ENCODE data around the gene TNFRSF18.

Gene TNFRSF18

DNA sequence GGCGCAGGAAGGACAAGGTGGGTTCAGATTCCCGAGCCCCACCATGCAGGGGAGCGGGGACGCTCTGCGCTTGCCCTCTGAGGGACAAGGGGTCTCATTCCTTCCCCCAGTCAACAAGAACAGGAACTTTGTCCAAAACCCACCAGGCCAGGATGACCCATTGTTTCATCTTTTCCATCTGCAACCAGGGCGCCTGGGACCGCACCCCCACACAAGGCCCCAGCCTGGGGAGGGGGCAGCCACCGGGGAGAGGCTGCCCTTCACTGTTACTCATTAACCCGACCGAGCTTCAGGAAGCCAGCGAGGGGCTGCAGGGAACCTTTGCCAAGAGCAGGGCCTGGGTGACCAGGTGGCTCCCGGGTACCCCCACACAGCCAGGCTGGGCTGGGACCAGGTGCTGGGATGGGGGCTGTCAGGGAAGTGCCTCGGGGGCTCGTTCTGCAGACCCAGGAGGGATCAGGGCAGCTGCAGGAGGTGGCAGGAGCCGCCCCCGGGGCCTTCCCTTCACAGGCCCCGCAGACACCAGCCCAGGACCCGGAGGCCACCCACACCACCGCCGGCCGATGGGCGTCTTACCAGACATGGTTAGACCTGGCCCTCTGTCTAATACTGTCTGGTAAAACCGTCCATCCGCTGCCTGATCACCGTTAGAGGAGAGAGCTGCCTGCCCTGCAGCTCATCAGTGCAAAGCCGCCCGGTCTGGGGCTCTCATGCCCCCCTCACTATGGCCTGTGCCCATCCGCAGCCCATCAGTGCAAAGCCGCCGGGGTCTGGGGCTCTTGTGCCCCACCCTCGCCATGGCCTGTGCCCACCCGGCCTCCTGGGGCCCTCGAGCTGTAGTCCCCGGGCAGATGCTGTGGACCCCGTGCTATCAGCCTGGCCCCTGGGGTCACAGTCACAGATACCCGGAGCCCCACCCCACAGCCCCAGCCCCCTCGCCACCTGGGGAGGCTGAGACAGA, 37.7 kb downstream of the TNFRSF18 start:
- FAIRE-seq, result no peak
- no peak for TF ChIP-seq TAF1 (IDR thresholded peaks at IDR 0.05; ENCODE audit: borderline replicate concordance, low read depth, low read length)
- no peak for TF ChIP-seq POLR2AphosphoS5 (IDR thresholded peaks at IDR 0.05; ENCODE audit: low read depth, low read length)
- TF ChIP-seq POLR2A (IDR thresholded peaks at IDR 0.05; ENCODE audit: low read depth, low read length), result no peak
- DNase-seq (ENCODE audit: insufficient read length), result no peak

GRCh38 chr1:1167841-1168450, 38.4 kb downstream of the TNFRSF18 start:
- FAIRE-seq, result no peak
- TF ChIP-seq POLR2A (IDR thresholded peaks at IDR 0.05; ENCODE audit: low read depth, low read length), result no peak
- no peak for TF ChIP-seq TAF1 (IDR thresholded peaks at IDR 0.05; ENCODE audit: borderline replicate concordance, low read depth, low read length)
- no peak for TF ChIP-seq POLR2AphosphoS5 (IDR thresholded peaks at IDR 0.05; ENCODE audit: low read depth, low read length)
- no peak for DNase-seq (ENCODE audit: insufficient read length)

DNA sequence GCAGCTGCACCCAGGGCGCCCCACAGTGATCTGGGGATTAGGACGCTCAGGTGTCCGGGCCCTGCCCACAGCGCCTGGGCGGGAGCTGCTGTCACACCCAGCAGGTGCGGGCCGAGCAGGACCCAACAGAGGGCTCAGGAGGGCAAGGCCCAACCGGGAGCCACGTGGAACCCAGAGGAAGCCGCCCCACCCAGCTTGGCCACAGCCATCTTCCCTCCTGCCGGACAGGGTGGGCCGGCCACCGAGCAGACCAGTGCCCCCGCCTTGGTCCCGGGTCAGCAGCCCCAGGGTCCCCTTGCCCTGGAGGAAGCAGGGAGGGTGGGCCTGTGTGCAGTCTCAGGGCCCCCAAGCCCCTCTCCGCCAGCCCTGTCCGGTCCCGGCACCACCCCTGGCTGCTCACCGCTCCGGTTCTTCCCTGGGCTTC, 39.0 kb downstream of the TNFRSF18 start:
- no peak for TF ChIP-seq TAF1 (IDR thresholded peaks at IDR 0.05; ENCODE audit: borderline replicate concordance, low read depth, low read length)
- FAIRE-seq, result no peak
- DNase-seq (ENCODE audit: insufficient read length), result no peak

- FAIRE-seq, result no peak
- TF ChIP-seq POLR2A (IDR thresholded peaks at IDR 0.05; ENCODE audit: low read depth, low read length), result no peak
- TF ChIP-seq TAF1 (IDR thresholded peaks at IDR 0.05; ENCODE audit: borderline replicate concordance, low read depth, low read length), result no peak
- no peak for TF ChIP-seq POLR2AphosphoS5 (IDR thresholded peaks at IDR 0.05; ENCODE audit: low read depth, low read length)
- no peak for DNase-seq (ENCODE audit: insufficient read length)
Observed at GRCh38 chr1:1166642-1167397, 39.6 kb downstream of the TNFRSF18 start.

GRCh38 chr1:1165900-1166421, 40.4 kb downstream of the TNFRSF18 start:
- FAIRE-seq (no peak), DNase-seq (ENCODE audit: insufficient read length) (no peak)
- TF ChIP-seq POLR2A (IDR thresholded peaks at IDR 0.05; ENCODE audit: low read depth, low read length), result no peak
- no peak for TF ChIP-seq TAF1 (IDR thresholded peaks at IDR 0.05; ENCODE audit: borderline replicate concordance, low read depth, low read length)
- TF ChIP-seq POLR2AphosphoS5 (IDR thresholded peaks at IDR 0.05; ENCODE audit: low read depth, low read length), result no peak

DNA sequence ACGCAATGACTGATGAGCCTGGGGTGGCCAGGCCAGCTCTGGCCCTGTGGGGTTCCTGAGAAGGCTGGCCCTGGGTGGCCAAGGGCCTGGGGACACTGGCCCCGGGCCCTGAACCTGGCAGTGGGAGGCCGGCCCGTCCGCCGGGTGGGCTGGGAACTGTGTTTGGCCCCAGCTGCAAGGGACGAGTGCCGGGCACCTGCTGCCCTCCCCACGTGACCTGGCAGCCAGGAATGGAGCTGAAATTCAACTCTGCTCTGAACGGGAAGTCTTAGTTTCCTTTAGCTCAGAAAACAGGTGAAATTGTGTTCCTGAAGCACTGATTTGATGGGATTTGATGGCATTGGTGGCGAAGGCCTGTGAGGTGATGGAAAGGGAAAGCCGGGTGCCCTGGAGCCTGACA, 40.9 kb downstream of the TNFRSF18 start:
- DNase-seq (ENCODE audit: insufficient read length) (no peak), FAIRE-seq (no peak)
- TF ChIP-seq POLR2AphosphoS5 (IDR thresholded peaks at IDR 0.05; ENCODE audit: low read depth, low read length) (no peak), TAF1 (IDR thresholded peaks at IDR 0.05; ENCODE audit: borderline replicate concordance, low read depth, low read length) (no peak), POLR2A (IDR thresholded peaks at IDR 0.05; ENCODE audit: low read depth, low read length) (no peak)

- TF ChIP-seq POLR2A (IDR thresholded peaks at IDR 0.05; ENCODE audit: low read depth, low read length), result no peak
- no peak for TF ChIP-seq POLR2AphosphoS5 (IDR thresholded peaks at IDR 0.05; ENCODE audit: low read depth, low read length)
- no peak for TF ChIP-seq TAF1 (IDR thresholded peaks at IDR 0.05; ENCODE audit: borderline replicate concordance, low read depth, low read length)
- no peak for FAIRE-seq
- no peak for DNase-seq (ENCODE audit: insufficient read length)
Observed at GRCh38 chr1:1164701-1165451, 41.5 kb downstream of the TNFRSF18 start.

DNA sequence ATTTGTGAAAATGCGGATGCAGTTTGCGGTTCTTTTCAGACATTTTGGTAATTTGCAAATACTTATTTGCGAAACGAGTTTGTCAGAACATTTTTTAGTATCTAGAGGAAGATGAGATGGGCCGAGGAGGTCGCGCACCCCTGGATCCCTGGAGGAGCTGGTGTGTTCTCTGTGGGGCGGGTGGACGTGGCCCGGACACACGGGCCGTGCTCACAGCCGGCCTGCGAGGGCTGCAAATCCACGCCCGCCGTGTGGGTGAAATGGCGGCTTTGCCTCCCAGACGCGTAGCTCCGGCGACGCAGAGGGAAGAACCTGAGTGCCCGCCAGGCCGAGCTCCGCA, 42.1 kb downstream of the TNFRSF18 start:
- DNase-seq (ENCODE audit: insufficient read length), result no peak
- no peak for FAIRE-seq
- TF ChIP-seq POLR2AphosphoS5 (IDR thresholded peaks at IDR 0.05; ENCODE audit: low read depth, low read length) (no peak), TAF1 (IDR thresholded peaks at IDR 0.05; ENCODE audit: borderline replicate concordance, low read depth, low read length) (no peak), POLR2A (IDR thresholded peaks at IDR 0.05; ENCODE audit: low read depth, low read length) (no peak)

DNA sequence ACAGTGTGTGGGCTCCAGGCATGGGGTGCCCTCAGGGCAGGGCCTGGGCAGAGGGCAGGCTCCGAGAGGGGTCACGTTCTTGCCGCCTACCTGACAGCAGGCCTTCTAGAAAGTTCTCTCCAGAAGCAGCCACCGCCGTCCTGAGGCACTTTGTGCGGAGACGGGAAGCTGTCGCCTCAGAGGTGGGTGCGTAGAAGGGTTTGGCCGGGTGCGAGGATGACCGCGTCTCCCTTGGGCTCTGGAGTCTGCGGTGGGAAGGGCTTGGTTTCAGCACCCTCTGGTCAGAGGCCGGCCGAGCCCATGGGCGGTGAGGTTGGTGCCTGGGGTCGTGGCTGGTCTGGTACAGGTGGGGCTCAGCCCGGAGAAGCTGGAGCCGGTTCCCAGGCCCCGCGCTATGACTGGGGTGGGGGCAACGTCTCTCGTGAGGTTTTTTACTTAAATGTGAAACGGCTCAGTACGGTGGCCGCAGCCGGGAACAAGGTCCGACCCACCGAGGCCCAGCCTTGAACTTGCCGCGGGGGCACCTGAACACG, 42.8 kb downstream of the TNFRSF18 start:
- DNase-seq (ENCODE audit: insufficient read length) (no peak), FAIRE-seq (no peak)
- TF ChIP-seq POLR2AphosphoS5 (IDR thresholded peaks at IDR 0.05; ENCODE audit: low read depth, low read length) (no peak), TAF1 (IDR thresholded peaks at IDR 0.05; ENCODE audit: borderline replicate concordance, low read depth, low read length) (no peak)

- no peak for DNase-seq (ENCODE audit: insufficient read length)
- no peak for FAIRE-seq
- TF ChIP-seq POLR2AphosphoS5 (IDR thresholded peaks at IDR 0.05; ENCODE audit: low read depth, low read length), result no peak
- TF ChIP-seq POLR2A (IDR thresholded peaks at IDR 0.05; ENCODE audit: low read depth, low read length), result no peak
- no peak for TF ChIP-seq TAF1 (IDR thresholded peaks at IDR 0.05; ENCODE audit: borderline replicate concordance, low read depth, low read length)
Observed at GRCh38 chr1:1162597-1163537, 43.5 kb downstream of the TNFRSF18 start.

Measured in GM12892 (cell line).